GM21381 (cell line): ENCODE results near the gene ACSM5.
"Not testable (repeated sequence)": the region's sequence is repeated elsewhere in the genome, so short reads cannot be mapped to it uniquely, and the experiment has no call there.

Experiments used
- ATAC-seq: cut with Tn5 transposase; IDR thresholded peaks from one replicate; pipeline ENCODE4 v1.9.1; 2021; ENCODE audit warnings: mild to moderate bottlenecking, moderate library complexity; ENCODE audit not compliant: unreplicated experiment

Gene ACSM5

GRCh38 chr16:20398603-20399002, 10.7 kb upstream of the ACSM5 start:
- ATAC-seq = no peak

GRCh38 chr16:20399185-20399584, 10.1 kb upstream of the ACSM5 start:
- ATAC-seq = no peak

- no peak for ATAC-seq
These were observed 8.3 kb upstream of the ACSM5 start for GRCh38 chr16:20401066-20401465.

GRCh38 chr16:20401475-20402016, 7.8 kb upstream of the ACSM5 start:
- no peak for ATAC-seq

GRCh38 chr16:20402651-20403050, 6.7 kb upstream of the ACSM5 start:
- ATAC-seq = no peak

GRCh38 chr16:20404637-20405036, 4.7 kb upstream of the ACSM5 start, which contains the start of gene PDILT:
Gene PDILT, minus strand, starts transcription at chr16:20404737. Its CDS starts 5,437 bp downstream, at chr16:20399300.
- no peak for ATAC-seq

GRCh38 chr16:20410121-20410723, 888 bp downstream of the ACSM5 start:
- no peak for ATAC-seq

- no peak for ATAC-seq
These were observed 1.7 kb downstream of the ACSM5 start for GRCh38 chr16:20411055-20411454.

- ATAC-seq = no peak
These were observed 6.2 kb downstream of the ACSM5 start for GRCh38 chr16:20415541-20415940.

- not testable (repeated sequence) for ATAC-seq
These were observed 9.8 kb downstream of the ACSM5 start for GRCh38 chr16:20419093-20419492.

- not testable (repeated sequence) for ATAC-seq
These were observed 12.4 kb downstream of the ACSM5 start for GRCh38 chr16:20421748-20422147.

- ATAC-seq = not testable (repeated sequence)
These were observed 14.4 kb downstream of the ACSM5 start for GRCh38 chr16:20423772-20424128.

GRCh38 chr16:20424129-20424866, 15.0 kb downstream of the ACSM5 start:
- no peak for ATAC-seq

- ATAC-seq = not testable (repeated sequence)
These were observed 18.1 kb downstream of the ACSM5 start for GRCh38 chr16:20427401-20427797.

GRCh38 chr16:20429499-20429898, 20.2 kb downstream of the ACSM5 start:
- ATAC-seq = not testable (repeated sequence)

- ATAC-seq = not testable (repeated sequence)
These were observed 21.1 kb downstream of the ACSM5 start for GRCh38 chr16:20430480-20430879.

- ATAC-seq = no peak
These were observed 21.6 kb downstream of the ACSM5 start for GRCh38 chr16:20430948-20431347.

GRCh38 chr16:20438950-20439349, 29.6 kb downstream of the ACSM5 start:
- not testable (repeated sequence) for ATAC-seq

- ATAC-seq = not testable (repeated sequence)
These were observed 30.5 kb downstream of the ACSM5 start for GRCh38 chr16:20439820-20440231.

GRCh38 chr16:20440731-20441130, 31.4 kb downstream of the ACSM5 start:
- ATAC-seq = not testable (repeated sequence)

GRCh38 chr16:20441191-20441590, 31.9 kb downstream of the ACSM5 start:
- no peak for ATAC-seq

- ATAC-seq = not testable (repeated sequence)
These were observed 32.5 kb downstream of the ACSM5 start for GRCh38 chr16:20441859-20442258.
